HG03378 (cell line): ENCODE data around the gene SLC37A2.
"Not testable (repeated sequence)": the region's sequence is repeated elsewhere in the genome, so short reads cannot be mapped to it uniquely, and the experiment has no call there.

Source experiments
- ATAC-seq: cut with Tn5 transposase; IDR thresholded peaks from one replicate; pipeline ENCODE4 v1.9.1; 2021; ENCODE audit warnings: mild to moderate bottlenecking, moderate library complexity; ENCODE audit not compliant: unreplicated experiment

The SLC37A2 gene

GRCh38 chr11:125062931-125063428 is at the start of gene SLC37A2:
TSS of gene SLC37A2 (plus strand) at chr11:125063305. CDS start at chr11:125063368, 63 bp downstream.
- ATAC-seq, result peak; percentile 87

- no peak for ATAC-seq
Measured at GRCh38 chr11:125016413-125016812, 46.7 kb upstream of the SLC37A2 start.

GRCh38 chr11:125020342-125020741 is 42.8 kb upstream of the SLC37A2 start:
- no peak for ATAC-seq

GRCh38 chr11:125022551-125022950 is 40.6 kb upstream of the SLC37A2 start:
- no peak for ATAC-seq

GRCh38 chr11:125025968-125026367 is 37.1 kb upstream of the SLC37A2 start:
- ATAC-seq, result no peak

GRCh38 chr11:125029431-125029830 is 33.7 kb upstream of the SLC37A2 start:
- ATAC-seq, result not testable (repeated sequence)

GRCh38 chr11:125036933-125037332 is 26.2 kb upstream of the SLC37A2 start:
- ATAC-seq, result no peak

GRCh38 chr11:125049164-125049792 is 13.8 kb upstream of the SLC37A2 start:
- no peak for ATAC-seq

GRCh38 chr11:125052047-125052446 is 11.1 kb upstream of the SLC37A2 start:
- no peak for ATAC-seq

GRCh38 chr11:125053167-125053566 is 9.9 kb upstream of the SLC37A2 start:
- ATAC-seq, result no peak

GRCh38 chr11:125055107-125055715 is 7.9 kb upstream of the SLC37A2 start:
- ATAC-seq, result no peak

GRCh38 chr11:125056111-125056510 is 7.0 kb upstream of the SLC37A2 start:
- ATAC-seq, result not testable (repeated sequence)

- no peak for ATAC-seq
Measured at GRCh38 chr11:125056931-125057692, 6.0 kb upstream of the SLC37A2 start.

GRCh38 chr11:125057693-125058016 is 5.5 kb upstream of the SLC37A2 start:
- no peak for ATAC-seq

GRCh38 chr11:125061281-125061680 is 1.8 kb upstream of the SLC37A2 start:
- no peak for ATAC-seq

GRCh38 chr11:125062218-125062930 is 731 bp upstream of the SLC37A2 start:
- no peak for ATAC-seq

GRCh38 chr11:125063429-125064043 is 431 bp downstream of the SLC37A2 start:
- no peak for ATAC-seq

GRCh38 chr11:125064070-125064469 is 965 bp downstream of the SLC37A2 start:
- ATAC-seq, result no peak

- ATAC-seq, result no peak
Measured at GRCh38 chr11:125068368-125068767, 5.3 kb downstream of the SLC37A2 start.

GRCh38 chr11:125069008-125069407 is 5.9 kb downstream of the SLC37A2 start:
- no peak for ATAC-seq

- ATAC-seq, result no peak
Measured at GRCh38 chr11:125069796-125070195, 6.7 kb downstream of the SLC37A2 start.
